PFSK-1 (cell line): Measurements from ENCODE around the gene ARF4.
A peak's percentile ranks its signal among the peaks of the same experiment; 100 is the strongest.

Experiments used
- FOXP2 ChIP-seq: optimal IDR thresholded peaks from 2 replicates; pipeline ENCODE3; 2011; ENCODE audit warnings: borderline replicate concordance, control low read depth, inconsistent platforms; ENCODE audit not compliant: insufficient read depth; ENCODE audit errors: extremely low read length, extremely low read depth
- POLR2AphosphoS5 ChIP-seq: IDR thresholded peaks from 2 replicates; pipeline ENCODE4 v1.6.1; 2012; ENCODE audit warnings: low read depth, mild to moderate bottlenecking, control low read depth, low read length, moderate library complexity
- REST ChIP-seq, 2 experiments: IDR thresholded peaks; 2 replicates each; pipeline versions ENCODE4 v1.6.1 to v1.8.0; 2011 to 2012; ENCODE audit warnings: low read depth in 2 of 2, low read length in 2 of 2, control low read depth in 1 of 2, inconsistent platforms in 1 of 2, mild to moderate bottlenecking in 1 of 2, moderate library complexity in 1 of 2; ENCODE audit not compliant: insufficient read depth in 1 of 2
- SIN3A ChIP-seq: IDR thresholded peaks from 2 replicates; pipeline ENCODE4 v1.6.1; 2012; ENCODE audit warnings: mild to moderate bottlenecking, low read length, moderate library complexity, borderline replicate concordance; ENCODE audit not compliant: insufficient read depth
- TAF1 ChIP-seq: IDR thresholded peaks from 2 replicates; pipeline ENCODE4 v1.6.1; 2012; ENCODE audit warnings: low read length, control low read depth, borderline replicate concordance; ENCODE audit not compliant: insufficient read depth

The ARF4 gene

GRCh38 chr3:57555738-57556458, 41.2 kb downstream of the ARF4 start, which contains the start of gene PDE12:
PDE12 (plus strand) TSS chr3:57556274; CDS start chr3:57556380, 106 bp downstream.
- TF ChIP-seq FOXP2 (no peak), REST (IDR thresholded peaks at IDR 0.05; ENCODE audit: insufficient read depth in 1 of 2, low read depth in 2 of 2, low read length in 2 of 2) (no peak), TAF1 (0 out of 2 replicates have a peak, but pooled peaks have one; percentile 51), POLR2AphosphoS5 (peak; percentile 70), SIN3A (no peak)

- TF ChIP-seq FOXP2, result no peak
These were observed 41.8 kb downstream of the ARF4 start for GRCh38 chr3:57555306-57555705.

- no peak for TF ChIP-seq TAF1
- TF ChIP-seq SIN3A, result no peak
- no peak for TF ChIP-seq REST (IDR thresholded peaks at IDR 0.05; ENCODE audit: insufficient read depth in 1 of 2, low read depth in 2 of 2, low read length in 2 of 2)
- no peak for TF ChIP-seq POLR2AphosphoS5
- no peak for TF ChIP-seq FOXP2
These were observed 50.5 kb downstream of the ARF4 start for GRCh38 chr3:57546616-57547015.

- TF ChIP-seq TAF1, result no peak
- TF ChIP-seq SIN3A, result no peak
- TF ChIP-seq REST (IDR thresholded peaks at IDR 0.05; ENCODE audit: insufficient read depth in 1 of 2, low read depth in 2 of 2, low read length in 2 of 2), result no peak
- no peak for TF ChIP-seq POLR2AphosphoS5
- no peak for TF ChIP-seq FOXP2
These were observed 51.4 kb downstream of the ARF4 start for GRCh38 chr3:57545636-57546268.

GRCh38 chr3:57544181-57545125, 52.7 kb downstream of the ARF4 start, which contains the start of gene DNAH12:
DNAH12 (minus strand) TSS chr3:57544344; CDS start chr3:57542870, 1,474 bp downstream.
- TF ChIP-seq POLR2AphosphoS5 (no peak), FOXP2 (no peak), SIN3A (no peak), TAF1 (no peak), REST (IDR thresholded peaks at IDR 0.05; ENCODE audit: insufficient read depth in 1 of 2, low read depth in 2 of 2, low read length in 2 of 2) (no peak)
